Hematopoietic multipotent progenitor cell (in vitro differentiated cells): ENCODE measurements around the gene CRIM1. TPM values are rescaled to one million over a fixed set of nuclear protein-coding genes. Genes with fewer than 3 reads are reported as not detected.

Experiments
- DNase-seq, 3 donors: peaks; one replicate each; pipeline ENCODE4 v3.0.0-alpha.2; 2011 to 2015; ENCODE audit warnings: low read depth in 2 of 3, low spot score in 2 of 3
- total RNA-seq: library from RNA; depleted of rRNA; stranded (reverse); fragments of >200 nt; gene quantifications from one replicate; pipeline ENCODE4 v1.2.3, GENCODE V29; 2012

The CRIM1 gene
- total RNA-seq, 1 donor: 28.3 TPM

GRCh38 chr2:36540986-36541754, 185.6 kb downstream of the CRIM1 start:
- DNase-seq: no peak

- peak in 1 of 3 donors; percentile 22 for DNase-seq
Observed at GRCh38 chr2:36541891-36542595, 186.5 kb downstream of the CRIM1 start.

GRCh38 chr2:36544638-36545338, 189.2 kb downstream of the CRIM1 start:
- no peak for DNase-seq

DNA sequence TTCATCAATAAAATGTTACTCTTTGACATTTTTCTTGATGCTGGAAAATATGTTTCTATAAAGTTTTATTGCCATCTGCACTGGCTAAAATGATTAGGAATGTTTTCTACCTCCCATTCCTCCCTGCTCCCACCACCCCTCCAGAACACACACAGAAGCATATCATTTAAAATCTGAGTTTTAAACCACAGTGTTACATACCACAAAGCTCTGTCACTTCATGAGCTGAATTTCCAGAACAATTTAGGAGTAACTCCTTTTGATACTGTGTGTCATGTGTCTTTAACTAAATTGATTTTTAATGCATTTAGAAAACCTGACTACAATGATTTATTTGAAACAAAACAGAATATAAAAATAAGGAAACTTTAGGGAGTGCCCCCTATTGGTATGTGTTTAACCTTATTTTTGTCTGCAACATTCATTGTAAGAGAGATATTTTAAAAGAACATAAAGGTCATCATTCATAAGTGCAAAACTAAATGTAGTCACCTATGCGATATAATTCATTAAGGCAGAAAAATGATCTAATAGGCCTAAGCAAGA, 190.4 kb downstream of the CRIM1 start:
- DNase-seq: no peak

DNA sequence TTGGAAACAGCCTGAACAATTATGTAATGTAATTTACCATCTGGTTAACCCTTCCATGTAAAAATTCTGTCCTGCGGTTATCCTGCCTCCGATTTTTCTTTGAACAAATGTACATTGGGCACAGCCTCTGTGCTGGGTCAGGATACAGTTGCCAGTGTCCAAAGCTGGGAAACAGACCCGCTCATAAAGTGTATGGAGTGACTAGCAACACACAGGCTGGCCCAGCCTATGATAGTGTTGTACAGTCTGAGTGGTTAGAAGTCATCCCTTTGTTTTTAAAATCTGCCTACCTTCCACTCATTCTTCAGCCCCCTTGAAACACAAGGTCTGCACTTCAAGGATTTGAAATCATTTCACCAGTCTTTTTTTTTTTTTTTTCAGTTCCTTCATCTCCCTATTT, 192.3 kb downstream of the CRIM1 start:
- DNase-seq: no peak

DNA sequence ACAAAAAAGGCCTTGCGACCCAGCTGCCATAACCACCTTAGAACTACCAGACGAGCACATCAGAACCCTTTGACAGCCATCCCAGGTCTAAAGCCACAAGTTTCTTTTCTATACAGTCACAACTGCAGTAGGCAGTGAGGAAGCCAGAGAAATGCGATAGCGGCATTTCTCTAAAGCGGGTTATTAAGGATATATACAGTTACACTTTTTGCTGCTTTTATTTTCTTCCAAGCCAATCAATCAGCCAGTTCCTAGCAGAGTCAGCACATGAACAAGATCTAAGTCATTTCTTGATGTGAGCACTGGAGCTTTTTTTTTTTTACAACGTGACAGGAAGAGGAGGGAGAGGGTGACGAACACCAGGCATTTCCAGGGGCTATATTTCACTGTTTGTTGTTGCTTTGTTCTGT, 193.6 kb downstream of the CRIM1 start:
- peak in 2 of 3 donors; percentile 37 to 62 for DNase-seq

- no peak for DNase-seq
Observed at GRCh38 chr2:36550006-36550405, 194.4 kb downstream of the CRIM1 start.

DNA sequence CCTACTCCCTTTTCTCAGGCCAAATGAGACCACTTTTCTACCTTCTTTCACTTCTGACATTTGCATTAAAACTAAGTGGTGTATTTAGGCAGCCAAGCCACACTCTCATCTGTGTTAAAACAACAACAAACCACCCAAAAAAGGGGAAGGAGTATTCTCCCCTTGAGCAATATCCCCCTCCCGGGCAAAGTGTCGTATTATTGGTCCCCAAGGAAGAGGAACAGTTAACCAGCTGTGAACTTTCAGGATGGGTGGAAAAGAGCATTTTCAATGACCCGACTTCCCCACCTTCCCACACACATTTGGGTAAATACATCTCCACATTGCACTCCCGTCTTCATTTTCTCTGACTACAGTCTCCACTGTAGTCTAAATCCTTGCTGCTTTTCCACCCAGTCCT, 198.1 kb downstream of the CRIM1 start:
- DNase-seq: peak in 1 of 3 donors; percentile 43

DNA sequence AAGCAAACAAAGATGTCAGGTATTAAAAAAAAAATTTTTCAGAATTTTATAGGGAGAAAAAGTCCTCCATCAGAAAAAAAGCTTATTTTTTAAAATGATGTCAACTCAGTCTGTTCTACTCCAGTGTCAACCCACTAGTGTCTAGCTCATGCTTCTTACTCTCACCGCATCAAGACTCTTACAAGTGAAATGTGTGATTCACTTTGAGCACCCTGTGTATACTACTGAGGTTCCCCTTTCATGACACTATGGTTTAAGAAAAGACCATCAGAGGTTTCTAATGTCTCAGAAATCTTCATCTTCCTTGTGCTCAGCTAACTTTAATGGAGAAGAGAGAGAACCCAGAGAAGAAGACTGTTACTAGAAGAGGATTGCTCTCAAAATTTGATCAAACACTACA, 199.0 kb downstream of the CRIM1 start:
- DNase-seq: no peak

- no peak for DNase-seq
Observed at GRCh38 chr2:36555789-36556188, 200.2 kb downstream of the CRIM1 start.

GRCh38 chr2:36556842-36557241, 201.3 kb downstream of the CRIM1 start:
- no peak for DNase-seq

DNA sequence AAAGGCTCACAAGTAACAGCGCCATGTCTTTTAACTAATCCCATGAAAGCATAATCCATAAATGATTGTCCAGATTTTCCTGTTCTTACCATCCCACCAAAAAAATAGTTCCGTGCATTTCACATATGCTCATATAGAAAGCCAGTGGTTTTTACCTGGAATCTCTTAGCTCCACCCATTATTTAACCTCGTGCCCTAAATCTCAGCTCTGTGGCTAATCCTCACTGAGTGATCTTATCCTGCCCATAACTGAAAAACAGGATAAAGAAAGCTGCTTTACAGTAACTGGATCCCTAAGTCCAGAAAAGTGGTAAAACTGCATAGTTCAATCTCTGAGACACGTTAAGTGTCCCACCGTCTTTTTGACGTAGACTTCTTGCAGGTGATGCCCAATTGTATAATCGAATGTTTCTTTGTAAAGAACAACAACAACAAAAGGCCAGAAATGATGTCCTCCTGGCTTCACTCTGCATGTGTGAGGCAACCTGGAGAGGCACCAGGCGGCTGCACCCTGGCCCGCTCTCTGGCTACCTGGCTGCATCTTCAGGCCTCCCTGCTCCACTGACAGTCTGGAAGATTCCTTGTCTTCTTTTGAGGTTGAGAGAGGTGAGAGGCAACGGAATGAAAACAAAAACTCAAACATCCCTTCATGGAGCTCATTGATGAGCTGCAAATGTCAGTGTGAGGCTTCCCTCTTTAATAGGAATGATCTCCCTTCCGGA, 203.8 kb downstream of the CRIM1 start:
- no peak for DNase-seq

GRCh38 chr2:36560726-36561125, 205.1 kb downstream of the CRIM1 start:
- no peak for DNase-seq

GRCh38 chr2:36561237-36561944, 205.8 kb downstream of the CRIM1 start:
- no peak for DNase-seq

- no peak for DNase-seq
Observed at GRCh38 chr2:36562240-36562639, 206.7 kb downstream of the CRIM1 start.

DNA sequence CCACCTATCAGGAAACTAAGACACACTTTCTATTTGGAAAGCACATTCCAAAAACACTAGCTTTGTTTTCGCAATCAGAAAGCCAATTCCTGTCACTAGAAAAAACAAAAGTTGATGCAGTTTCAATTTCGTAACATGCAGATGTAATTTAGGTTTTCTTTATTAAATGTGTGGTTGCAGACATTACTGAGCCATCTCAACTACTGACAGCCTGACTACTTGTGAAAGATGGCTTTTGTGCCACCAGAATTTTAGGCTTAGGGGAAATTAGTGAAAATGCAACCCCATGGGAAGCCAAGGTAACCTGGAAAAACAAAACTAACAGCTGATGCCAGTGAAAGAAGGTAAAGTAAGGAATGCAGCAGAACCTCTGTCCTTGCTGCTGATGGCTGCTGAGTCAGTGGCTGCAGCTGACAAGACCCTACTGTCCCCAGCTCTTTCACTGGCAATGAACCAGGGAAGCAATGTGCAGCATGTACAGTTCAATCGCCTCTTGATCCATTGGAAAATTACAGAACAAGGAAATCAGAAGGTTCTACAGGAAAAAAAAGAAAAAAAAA, 207.5 kb downstream of the CRIM1 start:
- DNase-seq: no peak

DNA sequence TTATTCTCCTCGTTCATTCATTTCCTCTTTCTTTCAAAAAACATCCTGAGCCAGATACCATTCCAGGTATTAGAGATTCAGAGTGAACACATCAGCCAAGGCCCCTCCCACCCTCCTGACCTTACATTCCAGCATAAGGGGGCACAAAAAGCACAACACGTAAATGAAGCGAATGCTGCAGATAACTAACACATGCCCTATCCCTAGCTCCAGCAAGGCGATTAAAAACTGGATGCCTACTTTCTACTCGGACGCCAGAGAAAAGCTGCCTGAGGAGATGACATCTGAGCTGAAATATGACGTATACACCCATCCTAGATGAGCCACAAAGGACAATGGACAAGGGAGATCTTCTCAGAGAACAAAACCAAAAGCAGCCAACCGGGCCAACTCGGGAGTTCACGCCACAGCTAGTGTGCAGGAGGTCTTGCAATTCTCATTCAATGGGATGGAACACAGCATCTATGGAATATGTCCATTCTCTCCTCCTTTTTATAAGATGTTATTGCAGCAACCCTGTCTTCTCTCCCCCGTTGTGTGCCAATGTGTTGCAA, 208.9 kb downstream of the CRIM1 start:
- no peak for DNase-seq

DNA sequence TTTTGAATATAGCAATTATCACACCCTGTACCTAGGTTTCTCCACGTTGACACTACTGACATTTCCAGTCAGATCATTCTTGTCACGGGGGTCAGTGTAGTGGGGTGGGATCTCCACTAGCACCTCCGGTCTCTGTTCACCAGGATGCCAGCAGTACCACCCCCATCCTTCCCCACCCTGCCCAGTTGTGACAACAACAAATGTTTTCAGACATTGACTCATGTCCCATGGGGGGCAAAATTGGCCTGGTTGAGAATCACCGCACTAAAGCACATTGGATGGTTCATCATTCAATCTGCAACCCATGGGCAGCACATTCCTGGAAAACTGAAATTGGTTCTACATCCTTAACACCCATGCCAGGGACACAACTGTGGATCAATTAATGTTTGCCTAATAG, 210.1 kb downstream of the CRIM1 start:
- no peak for DNase-seq

- DNase-seq: no peak
Observed at GRCh38 chr2:36566887-36567286, 211.3 kb downstream of the CRIM1 start.
